HK-2 (cell line): ENCODE measurements around the gene AFDN.

Source experiments
- DNase-seq: peaks from one replicate; pipeline ENCODE4 v3.0.0-alpha.2; 2018; ENCODE audit not compliant: unreplicated experiment

AFDN gene

GRCh38 chr6:167977717-167978467, 151.2 kb downstream of the AFDN start:
- no peak for DNase-seq

GRCh38 chr6:167978607-167979006, 151.9 kb downstream of the AFDN start:
- DNase-seq = no peak

DNA sequence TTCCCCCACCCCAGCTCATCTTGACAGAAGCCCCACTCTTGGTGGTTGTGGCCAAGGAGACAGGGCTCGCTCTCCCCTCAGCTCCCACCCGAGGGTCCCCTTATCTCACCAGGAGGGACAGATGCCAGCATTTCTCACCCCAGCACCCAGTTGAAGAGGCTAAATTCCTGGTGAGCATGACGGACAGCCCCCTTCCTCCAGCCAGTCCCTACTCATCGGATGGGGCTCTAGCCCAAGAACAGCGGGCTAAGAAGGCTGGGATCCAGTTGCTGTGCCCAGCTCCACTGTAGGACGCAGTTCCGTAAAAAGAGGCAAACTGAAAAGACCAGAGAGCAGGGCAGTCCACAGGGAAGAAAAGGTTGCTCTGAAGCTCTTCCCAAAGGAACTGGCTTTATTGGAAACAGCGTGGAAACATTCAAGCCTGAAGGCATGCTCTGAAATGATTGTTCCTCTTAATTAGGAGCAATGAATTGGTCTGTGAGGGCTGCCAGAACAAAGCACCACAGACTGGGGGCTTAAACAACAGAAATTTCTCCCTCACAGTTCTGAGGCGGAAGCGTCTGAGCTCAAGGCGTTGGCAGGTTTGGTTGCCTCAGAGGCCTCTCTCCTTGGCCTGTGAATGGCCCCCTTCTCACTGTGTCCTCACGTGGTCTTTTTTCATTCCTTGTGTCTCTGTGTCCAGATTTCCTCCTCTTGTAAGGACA, 152.9 kb downstream of the AFDN start:
- no peak for DNase-seq

DNA sequence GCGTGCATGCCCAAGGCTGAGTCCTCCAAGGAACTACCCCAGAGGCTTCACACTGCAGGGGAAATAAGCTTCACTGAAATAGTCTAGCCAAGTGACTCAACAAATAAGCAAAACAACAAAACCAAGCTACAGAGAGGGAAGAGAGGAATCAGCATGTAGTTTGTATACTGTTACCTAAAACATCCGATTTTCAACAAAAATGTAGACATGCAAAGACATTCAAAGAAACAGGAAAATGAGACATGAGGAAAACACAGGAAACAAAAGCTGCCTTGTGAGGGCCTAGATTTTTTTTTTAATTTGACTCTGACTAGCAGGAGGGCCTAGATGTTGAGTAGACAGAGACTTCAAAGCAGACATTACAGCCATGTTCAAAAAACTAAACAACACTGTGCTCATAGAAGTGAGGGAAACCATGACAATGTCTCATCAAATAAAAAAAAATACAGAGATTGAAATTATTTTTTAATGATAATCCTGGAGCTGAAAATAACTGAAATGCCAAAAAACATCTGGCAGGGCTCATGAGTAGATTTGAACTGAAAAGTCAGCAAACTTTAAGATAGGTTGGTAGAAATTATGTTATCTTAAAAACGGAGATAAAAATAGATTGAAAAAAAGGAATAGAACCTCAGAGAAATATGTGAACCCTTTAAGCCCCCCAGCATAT, 154.3 kb downstream of the AFDN start:
- DNase-seq = no peak

DNA sequence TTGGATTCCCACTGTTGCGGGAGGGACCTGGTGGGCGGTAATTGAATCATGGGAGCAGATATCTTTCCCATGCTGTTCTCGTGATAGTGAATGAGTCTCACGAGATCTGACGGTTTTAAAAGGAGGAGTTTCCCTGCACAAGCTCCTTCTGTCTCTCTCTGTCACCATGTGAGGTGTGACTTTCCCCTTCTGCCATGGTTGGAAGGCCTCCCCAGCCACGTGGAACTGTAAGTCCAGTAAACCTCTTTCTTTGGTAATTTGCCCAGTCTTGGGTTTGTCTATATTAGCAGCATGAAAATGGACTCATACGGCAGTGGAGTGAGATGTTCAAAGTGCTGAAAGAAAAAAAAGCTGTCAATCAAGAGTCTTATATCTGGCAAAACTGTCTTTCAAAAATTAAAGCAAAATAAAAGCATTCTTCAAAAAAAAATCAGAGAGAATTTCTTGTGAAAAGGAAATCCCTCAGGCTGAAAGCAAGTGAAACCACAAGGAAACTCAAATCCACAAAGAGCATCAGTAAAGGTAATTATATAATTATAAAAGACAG, 155.3 kb downstream of the AFDN start:
- no peak for DNase-seq

DNA sequence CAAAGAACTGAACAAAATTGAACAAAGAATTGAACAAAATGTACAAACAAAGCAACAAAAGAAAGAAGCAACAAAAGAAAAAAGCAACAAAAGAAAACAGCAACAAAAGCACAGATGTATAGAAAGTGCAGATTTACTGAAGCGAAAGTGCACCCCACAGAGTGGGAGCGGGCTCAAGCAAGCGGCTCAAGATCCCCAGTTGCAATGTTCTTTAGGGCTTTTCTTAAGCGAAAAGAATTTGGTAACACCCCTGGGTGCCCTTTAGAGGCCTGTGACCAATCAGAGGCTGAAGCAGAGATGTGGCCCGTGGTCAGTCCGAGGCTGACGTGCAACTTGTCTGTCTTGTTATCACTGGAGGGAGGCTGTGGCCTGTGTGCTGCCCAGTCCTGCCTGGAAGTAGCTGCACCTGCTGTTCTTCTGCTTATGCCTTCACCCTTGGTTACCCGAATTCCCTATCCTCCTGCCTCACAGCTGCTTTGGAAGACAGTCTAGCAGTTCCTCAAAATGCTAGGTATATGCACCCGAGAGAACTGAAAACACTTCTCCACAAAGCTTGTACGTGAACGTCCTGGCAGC, 157.5 kb downstream of the AFDN start:
- DNase-seq = no peak

GRCh38 chr6:167984876-167985604, 158.3 kb downstream of the AFDN start:
- DNase-seq = no peak

- DNase-seq = no peak
These were observed 159.3 kb downstream of the AFDN start for GRCh38 chr6:167985911-167986595.

- no peak for DNase-seq
These were observed 160.9 kb downstream of the AFDN start for GRCh38 chr6:167987396-167988153.

DNA sequence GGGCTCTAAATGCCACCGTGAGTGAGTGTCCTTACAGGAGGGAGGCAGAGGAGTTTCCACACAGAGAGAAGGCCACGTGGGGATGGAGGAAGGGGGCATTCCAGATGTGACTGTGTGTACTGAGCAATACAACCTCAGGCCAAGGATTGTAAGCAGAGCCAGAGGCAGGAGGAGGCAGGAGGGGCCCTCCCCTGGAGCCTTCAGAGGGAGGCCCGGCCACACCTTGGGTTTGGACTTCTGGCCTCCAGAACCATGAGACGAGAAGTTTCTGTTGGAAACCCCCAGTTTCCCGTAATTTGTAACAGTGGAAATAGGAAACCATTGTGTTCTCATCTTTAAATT, 161.4 kb downstream of the AFDN start:
- no peak for DNase-seq

DNA sequence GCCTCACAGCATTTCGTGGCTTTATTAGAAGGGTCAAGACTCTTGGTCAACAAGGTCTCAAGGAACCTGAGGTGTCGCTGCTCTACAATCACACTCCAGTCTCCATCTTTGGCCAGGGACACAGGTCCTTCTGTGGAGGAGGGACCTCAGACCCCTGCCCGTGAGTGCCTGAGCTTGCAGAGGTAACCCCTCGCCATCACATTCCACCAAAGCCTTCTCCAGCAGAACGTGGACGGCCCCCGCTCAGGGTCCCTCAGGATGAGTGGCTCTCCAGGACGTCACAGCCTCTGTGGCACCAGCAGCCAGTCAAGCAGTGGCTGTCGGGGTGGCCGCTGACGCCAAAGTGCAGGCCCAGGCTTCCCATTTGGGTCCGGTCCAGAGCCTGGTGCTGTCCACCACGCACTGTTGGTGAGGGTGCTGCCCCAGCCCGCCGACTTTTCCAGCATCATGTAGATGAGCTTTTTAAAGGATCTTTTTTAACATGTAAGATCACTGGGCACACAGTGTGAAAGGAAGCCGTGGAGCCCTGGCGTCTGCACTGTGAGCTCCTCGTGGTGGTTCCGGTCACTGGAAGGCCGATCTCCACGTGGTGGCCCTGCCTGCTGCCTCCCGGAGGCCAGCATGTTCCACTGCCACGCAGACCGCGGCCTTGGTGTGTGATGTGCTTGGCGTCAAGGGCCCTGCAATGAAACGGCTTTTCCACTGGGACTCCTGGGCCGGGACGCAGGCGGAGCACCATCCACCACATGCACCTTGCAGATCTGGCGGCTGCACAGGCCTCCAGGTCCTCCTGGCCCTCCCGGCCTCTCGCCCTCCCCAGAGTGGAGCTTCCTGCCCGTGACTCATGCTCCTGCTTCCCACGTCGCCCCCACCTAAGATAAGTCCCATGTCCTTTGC, 162.5 kb downstream of the AFDN start:
- DNase-seq = no peak

- DNase-seq = no peak
These were observed 163.6 kb downstream of the AFDN start for GRCh38 chr6:167990016-167990945.

GRCh38 chr6:167993169-167993568, 166.5 kb downstream of the AFDN start:
- DNase-seq = no peak

DNA sequence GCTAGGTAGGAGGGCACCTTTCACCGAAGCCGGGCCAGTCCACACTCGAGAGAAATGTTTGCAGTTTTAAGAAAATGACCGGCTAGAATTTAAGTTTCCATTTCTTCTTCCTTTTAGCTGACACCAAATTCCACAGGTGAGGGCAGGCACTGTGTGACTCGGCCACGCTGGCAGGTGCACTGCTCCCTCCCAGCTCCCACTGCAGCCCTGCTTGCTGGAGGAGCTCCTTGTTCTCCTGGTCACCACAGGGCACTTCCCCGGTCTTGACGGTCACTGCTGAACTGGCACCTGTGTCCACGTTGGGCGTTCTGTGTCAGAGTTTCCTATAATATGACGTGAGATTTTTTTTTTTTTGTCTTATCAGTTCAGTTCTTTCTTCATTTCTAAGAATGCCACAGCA, 167.1 kb downstream of the AFDN start:
- no peak for DNase-seq

- DNase-seq = no peak
These were observed 168.6 kb downstream of the AFDN start for GRCh38 chr6:167995302-167995701.

GRCh38 chr6:167995731-167996151, 169.0 kb downstream of the AFDN start:
- DNase-seq = no peak

DNA sequence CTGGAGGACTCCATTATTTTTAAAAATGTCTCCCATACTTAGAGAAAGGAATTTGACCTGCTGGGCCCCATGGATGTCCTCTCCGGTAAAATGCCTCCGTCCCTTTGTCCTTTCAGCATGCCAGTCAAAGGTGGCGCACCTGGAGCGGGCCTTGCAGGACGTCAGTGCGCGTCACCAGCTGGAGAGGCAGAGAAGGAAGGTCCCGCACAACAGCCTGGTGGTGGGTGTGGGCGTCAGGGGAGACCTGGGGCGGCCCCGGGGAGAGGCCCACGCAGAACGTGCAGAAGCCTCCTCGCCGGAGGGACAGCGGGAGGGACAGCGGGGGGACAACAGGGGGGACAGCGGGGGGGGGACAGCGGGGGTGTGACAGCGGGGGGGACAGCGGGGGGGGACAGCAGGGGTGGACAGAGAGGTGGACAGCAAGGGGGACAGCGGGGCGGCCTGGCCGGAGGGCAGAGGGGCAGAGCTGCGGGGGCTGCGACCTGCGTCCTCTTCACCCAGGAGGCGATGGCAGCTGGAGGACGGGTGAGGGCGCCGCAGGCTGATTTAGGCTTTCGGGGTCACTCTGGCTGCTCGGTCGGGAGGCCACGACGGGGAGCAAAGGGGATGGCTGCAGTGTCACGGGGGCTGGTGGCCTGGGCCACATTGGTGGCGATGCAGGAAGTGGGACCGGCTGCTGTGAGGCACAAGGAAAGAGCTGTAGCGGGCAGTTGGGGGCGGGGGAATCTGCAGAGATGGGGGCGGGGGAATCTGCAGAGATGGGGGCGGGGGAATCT, 169.9 kb downstream of the AFDN start:
- DNase-seq = no peak
